ENCODE measurements around the gene LRRC27.
"Not testable (repeated sequence)": the region's sequence is repeated elsewhere in the genome, so short reads cannot be mapped to it uniquely, and the experiment has no call there.

The LRRC27 gene

GRCh38 chr10:132316133-132316532, 15.9 kb upstream of the LRRC27 start:
- no peak for DNase-seq

GRCh38 chr10:132317477-132317876, 14.5 kb upstream of the LRRC27 start:
- not testable (repeated sequence) for DNase-seq

DNA sequence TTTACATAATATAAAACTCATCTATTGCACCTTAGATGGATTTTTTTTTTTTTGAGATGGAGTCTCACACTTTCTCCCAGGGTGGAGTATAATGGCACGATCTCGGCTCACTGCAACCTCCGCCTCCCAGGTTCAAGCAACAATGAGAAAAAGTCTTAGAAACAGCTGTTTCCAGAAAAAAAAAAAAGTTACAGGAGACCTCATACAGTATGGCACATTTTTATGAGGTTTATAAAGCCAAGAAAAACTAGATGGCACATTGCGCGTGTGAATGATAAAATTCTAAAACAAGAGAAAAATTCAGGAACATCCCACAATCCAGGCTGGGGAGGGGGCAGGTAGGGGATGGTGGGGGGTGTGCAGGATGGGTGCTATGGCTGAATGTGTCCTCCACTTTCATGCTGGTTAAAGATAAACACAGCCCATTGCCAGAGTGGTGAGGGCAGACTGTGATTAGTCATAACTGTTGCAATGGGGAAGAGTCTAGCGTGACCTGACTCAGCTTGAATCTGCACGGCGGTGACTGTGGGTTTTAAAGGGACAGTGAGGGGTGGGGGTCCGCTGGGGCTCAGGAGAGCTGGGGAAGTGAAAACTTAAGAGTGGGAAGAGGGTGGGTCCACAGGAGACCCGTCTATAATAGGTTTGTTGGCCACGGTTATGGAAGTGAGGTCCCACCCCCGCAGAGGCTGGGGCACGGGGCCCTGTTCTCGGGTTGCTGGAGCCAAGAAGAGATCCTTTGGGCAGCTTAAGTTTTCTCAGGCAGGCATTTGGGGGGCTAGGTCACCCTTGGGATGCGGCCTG, 11.9 kb upstream of the LRRC27 start:
- DNase-seq, result peak; percentile 86

- DNase-seq, result no peak
Measured at GRCh38 chr10:132320654-132321469, 11.1 kb upstream of the LRRC27 start.

DNA sequence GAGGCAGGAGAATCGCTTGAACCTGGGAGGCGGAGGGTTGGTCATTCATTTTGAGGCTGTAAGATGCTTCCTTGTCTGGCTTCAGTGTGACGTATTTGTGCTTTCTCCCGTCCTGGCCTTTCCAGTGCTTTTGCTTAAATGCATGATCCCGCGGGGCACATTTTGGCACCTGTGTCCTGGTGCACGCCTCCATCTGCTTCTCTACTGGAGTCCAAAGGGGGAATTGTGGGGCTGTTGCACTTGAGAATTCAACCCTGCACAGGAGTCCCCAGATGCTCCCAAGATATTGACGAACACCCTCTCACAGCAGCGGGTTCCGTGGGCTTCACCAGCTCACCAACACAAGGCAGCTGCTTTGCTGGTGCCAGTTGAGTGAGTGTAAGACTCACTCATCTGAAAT, 10.3 kb upstream of the LRRC27 start:
- DNase-seq, result no peak

- peak; percentile 47 for DNase-seq
Measured at GRCh38 chr10:132322586-132323048, 9.4 kb upstream of the LRRC27 start.

GRCh38 chr10:132324186-132324585, 7.8 kb upstream of the LRRC27 start:
- no peak for DNase-seq

DNA sequence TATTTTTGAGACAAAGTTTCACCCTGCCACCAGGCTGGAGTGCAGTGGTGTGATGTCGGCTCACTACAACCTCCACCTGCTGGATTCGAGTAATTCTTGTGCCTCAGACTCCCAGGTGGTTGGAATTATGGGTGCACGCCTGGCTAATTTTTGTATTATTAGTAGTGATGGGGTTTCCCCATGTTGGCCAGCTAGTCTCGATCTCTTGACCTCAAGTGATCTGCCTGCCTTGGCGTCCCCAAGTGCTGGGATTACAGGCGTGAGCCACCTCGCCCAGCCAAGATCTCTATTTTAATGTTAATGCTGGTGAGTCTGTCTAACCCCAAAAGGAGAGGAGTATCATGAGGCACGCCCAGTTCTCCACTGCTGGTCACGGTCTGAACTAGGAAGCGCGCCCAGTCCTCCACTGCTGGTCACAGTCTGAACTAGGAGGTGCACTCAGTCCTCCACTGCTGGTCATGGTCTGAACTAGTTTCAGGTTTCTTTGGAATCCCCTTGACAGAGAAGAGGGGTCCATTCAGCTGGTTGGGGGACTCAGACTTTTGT, 5.6 kb upstream of the LRRC27 start:
- no peak for DNase-seq

DNA sequence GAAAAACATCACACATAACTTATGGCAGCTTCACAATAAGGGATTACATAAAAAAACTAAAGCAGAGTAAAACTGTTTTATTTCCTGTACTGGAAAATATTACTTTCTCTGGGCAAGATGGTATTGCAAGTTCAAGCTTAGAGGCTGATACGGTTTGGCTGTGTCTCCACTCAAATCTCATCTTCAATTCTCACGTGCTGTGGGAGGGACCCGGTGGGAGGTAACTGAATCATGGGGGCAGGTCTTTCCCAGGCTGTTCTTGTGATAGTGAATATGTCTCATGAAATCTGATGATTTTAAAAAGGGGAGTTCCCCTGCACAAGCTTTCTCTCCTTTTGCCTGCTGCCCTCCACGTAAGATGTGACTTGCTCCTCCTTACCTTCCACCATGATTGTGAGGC, 5.1 kb upstream of the LRRC27 start:
- no peak for DNase-seq

- DNase-seq, result no peak
Measured at GRCh38 chr10:132328106-132328505, 3.9 kb upstream of the LRRC27 start.

DNA sequence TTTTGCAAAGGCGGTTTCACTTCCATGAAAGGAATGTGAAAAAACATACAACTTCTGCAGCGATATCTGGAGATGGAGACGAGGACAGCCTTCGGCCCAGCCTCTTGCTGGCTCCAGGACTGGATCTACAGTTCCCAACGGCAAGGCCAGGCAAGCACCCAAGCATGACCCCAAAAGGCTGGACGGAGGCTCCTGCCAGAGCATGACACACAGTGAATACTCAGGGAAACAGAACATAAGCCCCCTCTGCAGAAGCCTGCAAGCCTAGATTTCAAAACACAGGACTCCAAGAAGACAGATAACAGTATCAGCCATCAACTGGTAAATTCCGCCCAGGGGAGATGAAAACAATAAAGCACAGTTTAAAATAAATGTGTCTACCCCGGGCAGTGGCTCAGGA, 3.3 kb upstream of the LRRC27 start:
- no peak for DNase-seq

GRCh38 chr10:132329565-132330485, 2.2 kb upstream of the LRRC27 start:
- DNase-seq, result peak; percentile 55

DNA sequence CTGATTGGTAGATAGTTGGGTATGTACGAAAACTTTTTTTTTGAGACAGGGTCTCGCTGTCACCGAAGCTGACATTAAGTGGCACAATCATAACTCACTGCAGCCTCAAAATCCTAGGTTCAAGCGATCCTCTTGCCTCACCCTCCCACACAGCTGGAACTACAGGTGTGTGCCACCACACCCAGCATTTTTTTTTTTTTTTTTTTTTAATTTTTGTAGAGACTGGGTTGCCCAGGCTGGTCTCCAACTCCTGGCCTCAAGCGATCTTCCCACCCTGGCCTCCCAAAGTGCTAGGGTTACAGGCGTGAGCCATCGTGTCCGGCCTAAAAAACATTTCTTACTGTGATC, 1.5 kb upstream of the LRRC27 start:
- no peak for DNase-seq

- no peak for DNase-seq
Measured at GRCh38 chr10:132332433-132332754, 401 bp downstream of the LRRC27 start.

GRCh38 chr10:132333386-132333785, 1.4 kb downstream of the LRRC27 start:
- no peak for DNase-seq

DNA sequence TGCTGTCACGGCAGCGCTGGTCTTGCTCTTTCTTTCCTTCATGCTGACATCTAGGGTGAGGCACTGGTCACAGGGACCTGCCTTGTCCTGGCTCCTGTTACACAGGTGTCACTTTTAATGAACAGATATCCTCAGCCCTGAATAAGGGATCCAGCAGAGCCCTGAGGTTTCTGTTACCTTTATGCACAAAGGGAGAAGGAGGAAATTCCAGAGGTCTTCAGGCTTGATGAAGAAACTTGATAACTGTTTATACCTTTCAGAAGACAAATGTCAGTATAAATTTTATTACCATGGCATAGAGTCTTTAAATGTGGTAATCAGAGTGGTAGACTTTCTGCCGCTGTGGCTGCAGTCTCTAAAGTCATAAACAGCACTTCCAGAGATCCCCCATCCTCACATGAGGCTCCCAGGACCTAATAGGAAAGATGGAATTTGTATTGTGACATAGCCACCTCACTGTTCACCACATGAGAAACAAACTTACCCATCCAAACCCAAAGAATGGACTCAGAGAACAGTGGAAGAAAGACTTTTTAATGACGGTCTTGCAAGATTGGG, 2.7 kb downstream of the LRRC27 start:
- DNase-seq, result no peak

DNA sequence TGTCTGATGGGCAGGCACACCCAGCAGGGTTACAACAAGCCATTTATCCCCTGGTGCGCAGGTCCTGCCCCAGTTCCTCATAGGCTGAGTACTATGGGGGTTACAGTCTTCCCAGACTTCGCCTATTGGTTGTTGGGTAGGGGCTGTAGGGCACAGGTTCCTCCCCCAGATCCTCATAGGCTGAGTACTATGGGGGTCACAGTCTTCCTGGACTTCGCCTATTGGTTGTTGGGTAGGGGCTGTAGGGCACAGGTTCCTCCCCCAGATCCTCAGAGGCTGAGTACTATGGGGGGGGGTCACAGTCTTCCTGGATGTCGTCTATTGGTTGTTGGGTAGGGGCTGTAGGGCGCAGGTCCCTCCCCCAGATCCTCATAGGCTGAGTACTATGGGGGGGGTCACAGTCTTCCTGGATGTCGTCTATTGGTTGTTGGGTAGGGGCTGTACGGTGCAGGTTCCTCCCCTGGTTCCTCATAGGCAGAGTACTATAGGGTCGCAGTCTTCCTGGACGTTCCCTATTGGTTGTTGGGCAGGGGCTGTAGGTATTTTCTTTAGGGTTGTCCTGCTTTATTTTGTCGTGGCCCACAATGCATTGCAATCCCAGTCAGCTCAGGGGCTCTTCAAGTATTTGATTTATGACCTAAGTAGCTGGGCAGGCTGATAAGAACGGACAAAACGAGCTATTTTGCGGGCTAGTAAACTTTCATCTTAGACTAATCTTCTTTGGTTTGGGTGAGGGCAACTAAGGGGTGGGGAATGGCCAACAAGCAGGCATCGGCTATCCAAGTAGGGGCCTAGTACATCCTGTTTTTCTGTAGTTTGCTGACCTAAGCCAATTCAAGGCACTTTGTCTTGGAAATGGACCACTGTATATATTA, 3.4 kb downstream of the LRRC27 start:
- DNase-seq, result no peak

DNA sequence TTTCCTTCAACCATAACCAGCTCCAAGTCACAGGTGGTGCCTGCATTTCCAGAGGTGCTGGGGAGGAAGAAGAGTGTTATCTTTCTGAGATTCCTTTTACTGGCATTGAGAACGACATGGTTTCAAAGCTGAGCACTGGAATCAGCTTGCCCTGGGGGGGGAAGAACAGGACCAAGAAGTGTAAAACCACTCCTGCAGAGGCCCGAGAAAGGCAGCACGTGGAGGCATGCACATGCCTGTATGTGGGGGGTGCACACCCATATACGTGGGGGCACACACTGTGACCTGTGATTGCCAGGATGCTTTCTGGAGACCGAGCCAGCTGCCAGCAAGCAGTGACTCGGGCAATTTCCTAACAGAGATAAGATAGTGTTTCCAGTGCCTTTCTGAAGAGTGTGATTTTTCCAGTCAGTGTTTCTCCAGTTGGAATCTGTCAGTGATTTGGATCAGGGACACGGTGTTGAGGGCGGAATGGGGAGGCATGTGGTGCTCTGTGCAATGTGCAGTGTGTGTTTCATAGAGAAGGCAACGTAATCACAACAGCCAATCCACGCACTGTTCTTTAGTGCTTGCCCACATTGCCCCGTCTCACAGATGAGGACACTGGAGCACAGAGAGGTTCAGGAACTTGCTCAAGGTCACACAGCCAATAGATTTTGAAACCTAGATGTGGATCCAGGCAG, 4.2 kb downstream of the LRRC27 start:
- no peak for DNase-seq

DNA sequence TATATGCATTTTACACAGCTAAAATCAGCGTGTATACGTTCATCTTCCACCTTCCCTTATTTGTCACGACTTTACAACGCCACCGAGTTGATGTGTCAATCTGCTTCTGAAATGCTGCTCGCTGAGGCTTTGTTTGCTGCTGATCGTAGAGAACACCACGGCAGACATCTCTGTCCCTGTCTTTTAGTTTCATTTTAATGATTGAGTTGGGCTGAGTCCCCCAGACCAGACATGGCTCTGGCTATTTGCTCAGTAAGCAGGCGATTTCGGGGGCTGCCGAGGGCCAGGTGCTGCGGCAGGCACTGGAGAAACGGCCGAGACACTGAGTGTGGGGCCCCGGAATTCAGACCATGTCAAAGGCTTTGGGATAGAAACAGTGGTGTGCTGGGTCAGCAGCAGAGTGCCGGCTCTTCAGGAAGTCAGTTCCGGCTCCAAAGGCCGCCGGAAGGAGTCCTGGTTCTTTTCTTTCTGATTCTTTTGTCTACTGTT, 5.0 kb downstream of the LRRC27 start:
- no peak for DNase-seq

DNA sequence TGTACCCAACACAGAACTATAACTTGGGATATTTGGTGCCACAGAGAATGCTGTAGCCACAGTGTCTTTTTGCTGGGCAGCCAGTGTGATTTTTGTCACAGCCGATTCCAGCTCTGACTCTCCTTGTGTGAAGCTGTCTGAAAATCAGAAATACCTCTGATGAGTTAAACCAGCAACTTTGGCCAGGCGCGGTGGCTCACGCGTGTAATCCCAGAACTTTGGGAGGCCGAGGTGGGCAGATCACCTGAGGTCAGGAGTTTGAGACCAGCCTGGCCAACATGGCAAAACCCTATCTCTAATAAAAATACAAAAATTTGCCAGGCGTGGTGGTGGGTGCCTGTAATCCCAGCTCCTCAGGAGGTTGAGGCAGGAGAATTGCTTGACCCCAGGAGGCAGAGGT, 5.9 kb downstream of the LRRC27 start:
- not testable (repeated sequence) for DNase-seq

DNA sequence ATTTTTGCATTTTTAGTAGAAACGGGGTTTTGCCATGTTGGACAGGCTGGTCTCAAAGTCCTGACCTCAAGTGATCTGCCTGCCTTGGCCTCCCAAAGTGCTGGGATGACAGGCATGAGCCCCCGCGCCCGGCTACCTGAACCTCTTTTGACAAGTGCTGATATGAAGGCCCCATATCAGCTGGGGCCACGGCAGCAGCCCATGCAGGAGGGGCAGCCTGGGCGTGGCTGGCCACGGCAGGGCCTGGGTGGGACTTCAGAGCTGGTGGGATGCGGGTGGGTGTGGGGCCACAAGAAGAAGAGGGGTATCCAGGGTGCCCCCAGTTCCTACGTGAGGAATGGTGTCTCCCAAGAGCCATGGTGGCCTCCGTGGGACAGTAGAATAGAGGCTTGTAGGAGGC, 6.9 kb downstream of the LRRC27 start:
- DNase-seq, result no peak

Data from fibroblast of skin of right quadriceps (primary cell).